Measurements from ENCODE around the gene SDR39U1.
"Not testable (repeated sequence)": the region's sequence is repeated elsewhere in the genome, so short reads cannot be mapped to it uniquely, and the experiment has no call there.

SDR39U1 gene

DNA sequence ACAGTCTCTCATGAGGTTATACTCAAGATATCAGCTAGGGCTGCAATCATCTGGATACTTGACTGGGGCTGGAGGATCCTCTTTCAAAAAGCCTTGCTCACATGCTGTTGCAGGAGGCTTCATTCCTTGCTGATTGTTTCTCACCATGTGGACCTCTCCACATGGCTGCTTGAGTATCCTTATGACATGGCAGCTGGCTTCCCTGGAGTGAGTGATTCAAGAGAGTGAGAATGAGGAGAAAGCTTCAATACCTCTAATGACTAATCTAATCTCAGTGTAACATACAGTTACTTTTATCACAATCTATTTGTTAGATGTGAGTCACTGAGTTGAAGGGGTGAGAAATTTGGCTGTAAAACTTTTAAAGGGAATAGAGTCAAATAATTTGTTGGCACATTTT lies 14.4 kb upstream of the SDR39U1 start:
- H3K14ac ChIP-seq (ENCODE audit: low read length) = no peak overlapping the region
- peaks cover 6% of the 10 kb centered on the region for H3K9me3 ChIP-seq (ENCODE audit: insufficient read depth, low read depth, low read length)
- no peak overlapping the region for H3K4me3 ChIP-seq (ENCODE audit: low read depth, low read length)
- H2BK5ac ChIP-seq (ENCODE audit: low read depth, low read length, poor library complexity) = no peak overlapping the region
- H4K12ac ChIP-seq (ENCODE audit: low read depth, low read length) = no peak overlapping the region
- no peak overlapping the region for H3K18ac ChIP-seq (ENCODE audit: low read length)
- no peak overlapping the region for H2AK5ac ChIP-seq (ENCODE audit: low read length)
- H3K79me1 ChIP-seq (ENCODE audit: low read length) = no peaks in the 10 kb centered on the region
- no peaks in the 10 kb centered on the region for H3K79me2 ChIP-seq (ENCODE audit: control insufficient read depth, insufficient read depth, low read length, poor library complexity)
- H3K4ac ChIP-seq (ENCODE audit: low read depth, low read length) = no peak overlapping the region
- no peak overlapping the region for H2BK12ac ChIP-seq (ENCODE audit: low read length)
- H3K4me1 ChIP-seq (ENCODE audit: control insufficient read depth in 1 of 2, insufficient read depth in 2 of 2, low read length in 2 of 2) = no peaks in the 10 kb centered on the region
- no peak overlapping the region for H2AFZ ChIP-seq (ENCODE audit: insufficient read depth, low read length, poor library complexity)
- H4K8ac ChIP-seq (ENCODE audit: low read depth, low read length) = no peak overlapping the region
- no peak overlapping the region for H3K9ac ChIP-seq (ENCODE audit: low read length)
- no peak overlapping the region for H3K23ac ChIP-seq (ENCODE audit: low read length)
- no peaks in the 10 kb centered on the region for H3K27me3 ChIP-seq (ENCODE audit: insufficient read depth, low read length)
- DNase-seq = no peak
- no peak overlapping the region for H3K27ac ChIP-seq (ENCODE audit: low read depth, low read length)
- H4K91ac ChIP-seq (ENCODE audit: low read depth, low read length) = no peak overlapping the region
- peaks cover 1 to 5% of the 10 kb centered on the region in 2 experiments for H3K36me3 ChIP-seq (ENCODE audit: control insufficient read depth in 1 of 2, insufficient read depth in 2 of 2, low read length in 2 of 2)
- H2BK120ac ChIP-seq (ENCODE audit: insufficient read depth, low read length, poor library complexity) = no peak overlapping the region
- H3K4me2 ChIP-seq (ENCODE audit: low read length) = no peak overlapping the region

DNA sequence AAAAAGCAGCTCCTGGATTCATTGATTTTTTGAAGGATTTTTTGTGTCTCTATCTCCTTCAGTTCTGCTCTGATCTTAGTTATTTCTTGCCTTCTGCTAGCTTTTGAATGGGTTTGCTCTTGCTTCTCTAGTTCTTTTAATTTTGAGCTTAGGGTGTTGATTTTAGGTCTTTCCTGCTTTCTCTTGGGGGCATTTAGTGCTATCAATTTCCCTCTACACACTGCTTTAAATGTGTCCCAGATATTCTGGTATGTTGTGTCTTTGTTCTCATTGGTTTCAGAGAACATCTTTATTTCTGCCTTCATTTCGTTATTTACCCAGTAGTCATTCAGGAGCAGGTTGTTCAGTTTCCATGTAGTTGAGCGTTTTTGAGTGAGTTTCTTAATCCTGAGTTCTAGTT lies 8.3 kb upstream of the SDR39U1 start:
- not testable (repeated sequence) for H3K9me3 ChIP-seq (ENCODE audit: insufficient read depth, low read depth, low read length); H2BK12ac ChIP-seq (ENCODE audit: low read length); H3K4me3 ChIP-seq (ENCODE audit: low read depth, low read length); H3K9ac ChIP-seq (ENCODE audit: low read length); H2AK5ac ChIP-seq (ENCODE audit: low read length); H2BK120ac ChIP-seq (ENCODE audit: insufficient read depth, low read length, poor library complexity); H4K8ac ChIP-seq (ENCODE audit: low read depth, low read length); H3K27me3 ChIP-seq (ENCODE audit: insufficient read depth, low read length); DNase-seq; H3K4ac ChIP-seq (ENCODE audit: low read depth, low read length); H3K4me2 ChIP-seq (ENCODE audit: low read length); H2AFZ ChIP-seq (ENCODE audit: insufficient read depth, low read length, poor library complexity); H3K36me3 ChIP-seq (ENCODE audit: control insufficient read depth in 1 of 2, insufficient read depth in 2 of 2, low read length in 2 of 2); H3K4me1 ChIP-seq (ENCODE audit: control insufficient read depth in 1 of 2, insufficient read depth in 2 of 2, low read length in 2 of 2); H4K91ac ChIP-seq (ENCODE audit: low read depth, low read length); H3K18ac ChIP-seq (ENCODE audit: low read length); H3K27ac ChIP-seq (ENCODE audit: low read depth, low read length); H2BK5ac ChIP-seq (ENCODE audit: low read depth, low read length, poor library complexity); H3K23ac ChIP-seq (ENCODE audit: low read length); H3K79me2 ChIP-seq (ENCODE audit: control insufficient read depth, insufficient read depth, low read length, poor library complexity); H3K79me1 ChIP-seq (ENCODE audit: low read length); H3K14ac ChIP-seq (ENCODE audit: low read length); H4K12ac ChIP-seq (ENCODE audit: low read depth, low read length)
- WGBS (ENCODE audit: extremely low coverage, insufficient coverage, insufficient read length) = no CpG with 5 or more reads among the region's 2 CpGs

GRCh38 chr14:24443053-24443665 lies 583 bp upstream of the SDR39U1 start:
- Histone ChIP-seq H4K12ac (ENCODE audit: low read depth, low read length) (no peak overlapping the region), H3K14ac (ENCODE audit: low read length) (no peak overlapping the region), H3K79me1 (ENCODE audit: low read length) (peaks cover 9% of the 10 kb centered on the region), H2BK120ac (ENCODE audit: insufficient read depth, low read length, poor library complexity) (no peak overlapping the region), H3K27me3 (ENCODE audit: insufficient read depth, low read length) (no peaks in the 10 kb centered on the region), H3K18ac (ENCODE audit: low read length) (no peak overlapping the region), H3K9ac (ENCODE audit: low read length) (peak overlapping the region; percentile 84), H3K9me3 (ENCODE audit: insufficient read depth, low read depth, low read length) (no peaks in the 10 kb centered on the region), H3K4me1 (ENCODE audit: control insufficient read depth in 1 of 2, insufficient read depth in 2 of 2, low read length in 2 of 2) (peaks cover 4 to 6% of the 10 kb centered on the region in 2 experiments), H2BK12ac (ENCODE audit: low read length) (no peak overlapping the region), H3K27ac (ENCODE audit: low read depth, low read length) (peak overlapping the region; percentile 34), H3K23ac (ENCODE audit: low read length) (no peak overlapping the region), H3K4me2 (ENCODE audit: low read length) (peak overlapping the region; percentile 60), H2AK5ac (ENCODE audit: low read length) (no peak overlapping the region), H3K79me2 (ENCODE audit: control insufficient read depth, insufficient read depth, low read length, poor library complexity) (peaks cover 6% of the 10 kb centered on the region), H2AFZ (ENCODE audit: insufficient read depth, low read length, poor library complexity) (no peak overlapping the region), H4K8ac (ENCODE audit: low read depth, low read length) (peak overlapping the region; percentile 62), H3K4me3 (ENCODE audit: low read depth, low read length) (no peak overlapping the region), H3K4ac (ENCODE audit: low read depth, low read length) (no peak overlapping the region), H3K36me3 (ENCODE audit: control insufficient read depth in 1 of 2, insufficient read depth in 2 of 2, low read length in 2 of 2) (peaks cover 16 to 25% of the 10 kb centered on the region in 2 experiments), H2BK5ac (ENCODE audit: low read depth, low read length, poor library complexity) (no peak overlapping the region), H4K91ac (ENCODE audit: low read depth, low read length) (no peak overlapping the region)
- no CpG with 5 or more reads among the region's 7 CpGs for WGBS (ENCODE audit: extremely low coverage, insufficient coverage, insufficient read length)
- peak in 1 of 2 donors; percentile 32 for DNase-seq

DNA sequence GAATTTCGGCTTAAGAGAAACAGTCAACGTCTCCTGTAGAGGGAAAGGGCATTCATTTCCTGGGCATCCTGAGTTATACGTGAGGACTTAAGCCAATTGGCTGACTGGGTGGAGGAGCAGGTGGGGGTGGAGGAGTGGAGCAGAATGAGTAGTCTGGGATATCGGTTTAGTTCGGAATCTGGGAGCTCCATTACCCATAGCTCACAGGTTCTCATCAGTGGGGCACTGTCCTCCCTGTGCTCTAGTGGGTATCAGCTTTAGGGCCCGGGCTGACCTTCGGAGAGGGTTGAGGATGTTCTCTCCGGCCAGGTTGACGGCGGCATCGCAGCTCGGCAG lies 704 bp downstream of the SDR39U1 start:
- WGBS (ENCODE audit: extremely low coverage, insufficient coverage, insufficient read length) = no CpG with 5 or more reads among the region's 12 CpGs
- peak overlapping the region; percentile 86 for H2AFZ ChIP-seq (ENCODE audit: insufficient read depth, low read length, poor library complexity)

More for the DNA sequence above, 704 bp downstream of the SDR39U1 start:
- Histone ChIP-seq H2BK5ac (ENCODE audit: low read depth, low read length, poor library complexity) (peak overlapping the region; percentile 44), H2BK120ac (ENCODE audit: insufficient read depth, low read length, poor library complexity) (peak overlapping the region; percentile 66), H3K79me2 (ENCODE audit: control insufficient read depth, insufficient read depth, low read length, poor library complexity) (peaks cover 6% of the 10 kb centered on the region), H3K4me2 (ENCODE audit: low read length) (peak overlapping the region; percentile 93), H3K27me3 (ENCODE audit: insufficient read depth, low read length) (no peaks in the 10 kb centered on the region), H2BK12ac (ENCODE audit: low read length) (no peak overlapping the region), H4K8ac (ENCODE audit: low read depth, low read length) (peak overlapping the region; percentile 98), H3K4ac (ENCODE audit: low read depth, low read length) (peak overlapping the region; percentile 78), H3K9ac (ENCODE audit: low read length) (peak overlapping the region; percentile 72), H2AK5ac (ENCODE audit: low read length) (peak overlapping the region; percentile 85), H3K4me1 (ENCODE audit: control insufficient read depth in 1 of 2, insufficient read depth in 2 of 2, low read length in 2 of 2) (peaks cover 4 to 6% of the 10 kb centered on the region in 2 experiments), H4K91ac (ENCODE audit: low read depth, low read length) (peak overlapping the region; percentile 97), H3K9me3 (ENCODE audit: insufficient read depth, low read depth, low read length) (no peaks in the 10 kb centered on the region), H3K18ac (ENCODE audit: low read length) (peak overlapping the region; percentile 88), H4K12ac (ENCODE audit: low read depth, low read length) (peak overlapping the region; percentile 93), H3K27ac (ENCODE audit: low read depth, low read length) (peak overlapping the region; percentile 59), H3K79me1 (ENCODE audit: low read length) (peaks cover 9% of the 10 kb centered on the region), H3K36me3 (ENCODE audit: control insufficient read depth in 1 of 2, insufficient read depth in 2 of 2, low read length in 2 of 2) (peaks cover 26 to 37% of the 10 kb centered on the region in 2 experiments), H3K4me3 (ENCODE audit: low read depth, low read length) (peak overlapping the region; percentile 78), H3K23ac (ENCODE audit: low read length) (no peak overlapping the region), H3K14ac (ENCODE audit: low read length) (peak overlapping the region; percentile 85)
- DNase-seq = peak in 1 of 2 donors; percentile 18
